Ammon's horn (tissue), 1 donor: ENCODE measurements around the gene TMEM131.
"Not testable (repeated sequence)": the region's sequence is repeated elsewhere in the genome, so short reads cannot be mapped to it uniquely, and the experiment has no call there.

Experiments used
- DNase-seq: peaks from one replicate; pipeline ENCODE4 v3.0.0-alpha.2; 2016; ENCODE audit warnings: low spot score

Gene TMEM131

DNA sequence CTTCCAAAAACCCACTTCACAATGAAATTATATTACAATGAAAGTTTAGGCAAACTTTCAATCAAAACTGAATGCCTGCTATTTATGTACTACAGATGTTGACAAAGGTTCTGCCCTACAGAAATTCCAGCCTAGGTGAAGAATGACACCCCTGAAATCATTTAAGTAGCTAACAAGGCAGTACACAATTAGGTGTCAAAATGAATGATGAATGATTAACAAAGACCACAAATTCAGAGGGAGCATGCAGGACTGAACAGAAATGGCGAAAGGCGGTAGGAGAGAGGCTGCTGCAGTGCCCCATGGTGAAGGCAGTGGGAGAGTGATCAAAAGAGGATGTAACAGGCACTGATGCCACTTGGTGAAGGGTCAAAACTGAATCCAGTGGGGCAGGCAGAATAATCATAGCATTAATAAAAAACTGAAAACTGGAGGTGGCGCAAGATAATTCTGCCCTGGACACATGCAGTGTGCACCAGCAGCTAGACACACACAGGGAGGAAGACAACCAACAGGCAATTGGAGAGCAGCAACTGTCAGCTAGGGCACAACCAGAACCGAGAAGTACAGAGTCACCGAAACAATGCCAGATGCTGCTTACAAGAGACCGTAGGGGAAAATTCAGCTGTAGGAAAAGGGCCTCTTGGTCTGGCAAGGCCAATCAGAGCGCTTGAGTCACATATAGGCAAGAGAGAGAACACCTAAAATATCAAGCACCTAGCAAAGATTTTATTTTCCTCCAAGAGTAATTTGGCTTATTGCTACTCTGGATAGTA lies 4.5 kb downstream of the TMEM131 start:
- DNase-seq = no peak

DNA sequence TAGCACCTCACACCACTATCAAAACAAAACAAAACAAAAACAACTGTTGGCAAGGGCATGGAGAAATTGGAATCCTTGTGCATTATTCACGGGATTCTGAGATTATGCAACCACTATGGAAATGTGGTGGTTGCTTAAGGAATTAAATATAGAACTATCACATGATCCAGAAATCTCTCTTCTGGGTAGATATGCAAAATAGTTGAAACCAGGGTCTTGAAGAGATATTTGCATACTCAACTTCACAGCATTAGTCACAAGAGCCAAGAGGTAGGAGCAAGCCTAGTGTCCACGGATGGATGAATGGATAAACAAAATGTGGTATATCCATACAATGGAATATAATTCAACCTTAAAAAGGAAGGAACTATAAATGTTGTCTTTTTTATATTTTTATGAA lies 7.0 kb downstream of the TMEM131 start:
- no peak for DNase-seq

DNA sequence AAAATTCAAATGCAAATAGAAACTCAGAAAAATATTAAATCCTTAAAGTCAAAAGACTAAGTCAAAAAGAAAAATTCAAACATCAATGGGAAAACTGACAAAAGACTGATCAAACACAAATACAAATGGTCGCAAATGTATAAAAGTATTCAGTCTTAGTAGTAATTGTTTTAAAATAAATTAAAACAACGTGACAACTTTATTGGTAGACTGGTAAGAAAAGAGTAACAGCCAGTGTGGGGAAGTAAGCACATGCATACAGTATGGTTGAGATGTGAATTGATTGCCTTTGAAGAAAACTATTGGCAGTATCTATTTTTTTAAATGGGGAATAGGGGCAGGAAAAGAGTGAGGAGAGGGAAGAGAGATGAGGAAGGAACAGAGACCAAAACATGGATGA lies 9.8 kb downstream of the TMEM131 start:
- DNase-seq = no peak

DNA sequence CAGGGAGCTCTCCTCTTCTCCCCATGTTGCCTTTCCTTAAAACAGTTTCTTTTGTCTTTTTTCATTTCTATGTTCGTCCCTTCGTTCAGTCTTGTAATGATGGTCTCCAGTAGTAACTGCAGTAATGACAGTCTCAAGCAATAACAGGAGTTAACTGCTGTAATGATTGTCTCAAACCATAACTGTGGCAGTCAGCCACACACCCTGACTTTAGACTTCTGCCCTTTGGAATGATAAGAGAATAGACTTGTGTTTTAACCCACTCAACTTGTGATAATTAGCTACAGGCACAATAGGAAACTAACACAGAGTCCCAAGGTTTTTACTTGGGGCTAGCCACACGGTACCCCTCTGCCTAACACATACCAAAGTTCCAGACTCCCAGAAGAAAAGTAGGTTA lies 12.1 kb downstream of the TMEM131 start:
- no peak for DNase-seq

DNA sequence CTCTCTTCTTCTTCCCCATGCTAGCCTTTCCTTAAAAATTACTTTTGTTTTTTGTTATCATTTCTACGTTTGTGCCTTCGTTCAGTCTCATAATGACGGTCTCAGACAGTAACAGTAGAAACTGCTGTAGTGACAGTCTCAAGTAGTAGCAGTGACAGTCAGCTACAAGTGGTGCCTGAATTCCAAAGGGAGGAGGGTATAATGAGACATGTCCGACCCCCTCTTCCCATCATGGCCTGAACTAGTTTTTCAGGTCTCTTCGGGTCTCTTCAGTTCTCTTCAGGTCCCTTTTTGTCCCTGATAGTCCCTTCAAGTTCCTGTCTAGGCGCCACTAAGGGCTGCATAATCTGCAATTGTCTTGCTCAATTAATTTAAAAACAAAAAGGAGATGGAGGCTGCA lies 12.6 kb downstream of the TMEM131 start:
- no peak for DNase-seq

DNA sequence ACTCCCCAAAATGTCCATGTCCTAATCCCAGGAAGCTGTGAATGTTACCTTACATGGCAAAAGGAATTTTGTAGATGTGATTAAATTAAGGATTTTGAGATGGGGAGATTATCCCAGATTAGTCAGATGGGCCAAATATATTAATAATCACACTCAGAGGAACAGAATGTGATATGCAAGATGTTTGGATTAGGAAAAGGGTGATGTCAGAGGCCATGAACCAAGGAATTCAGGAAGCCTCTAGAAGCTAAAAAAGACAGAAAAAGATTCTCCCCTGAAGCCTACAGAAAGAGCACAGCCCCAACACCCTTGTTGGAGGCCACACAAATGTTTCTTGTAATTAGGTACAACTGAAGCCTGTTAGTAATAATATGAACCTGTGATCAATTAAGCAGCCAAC lies 13.1 kb downstream of the TMEM131 start:
- no peak for DNase-seq

DNA sequence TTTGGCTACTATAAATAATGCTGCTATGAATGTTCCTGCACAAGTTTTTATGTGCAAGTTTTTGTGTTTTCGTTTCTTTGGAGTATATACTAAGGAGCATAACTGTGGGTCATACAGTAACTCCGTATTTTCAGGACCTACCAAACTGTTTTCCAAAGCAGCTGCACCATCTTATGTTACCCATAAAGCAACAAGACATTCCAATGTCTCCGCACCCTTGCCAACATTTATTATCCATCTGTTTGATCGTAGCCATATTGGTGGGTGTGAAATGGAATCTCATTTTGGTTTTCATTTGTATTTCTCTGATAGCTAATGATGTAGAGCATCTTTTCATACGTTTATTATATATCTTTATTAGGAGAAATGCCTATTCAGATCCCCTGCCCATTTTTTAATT lies 13.8 kb downstream of the TMEM131 start:
- no peak for DNase-seq

DNA sequence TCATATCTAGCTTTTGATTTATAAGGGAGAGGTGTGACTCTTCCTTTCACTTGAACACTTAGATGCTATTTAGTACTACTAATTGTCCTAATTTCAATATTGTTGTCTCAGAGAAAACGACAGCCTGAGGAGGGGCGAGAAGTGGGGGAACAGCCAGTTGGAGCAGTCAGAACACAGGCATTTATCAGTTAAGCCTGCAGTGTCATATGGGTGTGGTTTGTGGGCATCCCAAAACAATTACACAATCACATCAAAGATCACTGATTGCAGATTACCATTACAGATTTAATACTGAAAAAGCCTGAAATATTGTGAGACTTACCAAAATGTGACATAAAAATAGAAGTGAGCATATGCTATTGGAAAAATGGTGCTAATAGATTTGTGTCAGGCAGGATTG lies 15.8 kb downstream of the TMEM131 start:
- DNase-seq = peak; percentile 16

DNA sequence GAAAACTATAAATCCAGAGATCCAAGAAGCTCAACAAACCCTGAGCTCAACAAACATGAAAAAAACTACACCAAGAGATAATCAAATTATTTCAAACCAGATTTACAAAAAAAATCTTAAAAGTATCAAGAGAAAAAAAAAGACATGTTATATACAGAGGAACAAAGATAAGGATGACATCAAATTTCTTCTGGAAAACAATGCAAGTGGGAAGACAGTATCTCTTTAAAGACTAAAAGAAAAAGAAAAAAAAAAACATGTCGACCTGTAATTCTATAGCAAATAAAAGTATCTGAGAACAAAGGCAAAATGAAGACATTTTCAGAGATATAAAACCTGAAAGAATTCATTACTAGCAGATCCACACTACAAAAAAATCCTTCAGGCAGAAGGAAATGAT lies 21.3 kb downstream of the TMEM131 start:
- no peak for DNase-seq

DNA sequence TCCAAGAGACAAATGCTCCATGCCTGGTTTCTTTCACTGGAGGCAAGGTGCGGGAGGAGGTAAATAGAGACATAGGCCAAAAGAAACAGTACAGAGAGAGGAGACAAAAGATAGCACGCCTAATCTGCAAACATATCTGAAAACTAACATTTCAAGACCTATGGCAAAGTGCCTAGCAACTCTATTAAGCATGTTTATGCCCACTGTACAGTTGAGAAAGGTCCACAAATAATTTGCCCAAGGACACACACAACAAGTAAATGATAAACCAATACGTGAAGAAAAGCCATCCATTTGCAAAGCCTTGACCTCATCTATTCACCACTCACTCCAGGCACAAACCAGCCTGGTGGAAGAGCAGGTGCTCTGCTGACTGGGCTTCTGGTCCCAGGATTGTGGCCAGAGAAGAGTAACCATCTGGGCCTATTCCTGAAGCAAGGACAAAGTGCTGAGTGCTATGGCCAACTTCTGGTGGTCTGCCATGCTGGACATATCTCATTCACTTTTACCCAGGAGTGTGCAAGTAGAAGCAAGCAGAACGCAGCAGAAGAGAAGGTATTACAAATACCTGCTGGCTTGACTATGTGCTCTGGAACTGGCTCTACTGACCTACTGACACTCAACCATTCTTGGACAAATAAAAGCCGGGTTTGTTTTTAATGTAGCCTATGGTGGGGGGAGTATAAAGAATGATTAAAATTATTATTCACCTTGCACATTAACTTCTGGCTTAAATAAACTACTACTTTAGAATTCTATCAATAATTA lies 25.3 kb downstream of the TMEM131 start:
- DNase-seq = no peak

DNA sequence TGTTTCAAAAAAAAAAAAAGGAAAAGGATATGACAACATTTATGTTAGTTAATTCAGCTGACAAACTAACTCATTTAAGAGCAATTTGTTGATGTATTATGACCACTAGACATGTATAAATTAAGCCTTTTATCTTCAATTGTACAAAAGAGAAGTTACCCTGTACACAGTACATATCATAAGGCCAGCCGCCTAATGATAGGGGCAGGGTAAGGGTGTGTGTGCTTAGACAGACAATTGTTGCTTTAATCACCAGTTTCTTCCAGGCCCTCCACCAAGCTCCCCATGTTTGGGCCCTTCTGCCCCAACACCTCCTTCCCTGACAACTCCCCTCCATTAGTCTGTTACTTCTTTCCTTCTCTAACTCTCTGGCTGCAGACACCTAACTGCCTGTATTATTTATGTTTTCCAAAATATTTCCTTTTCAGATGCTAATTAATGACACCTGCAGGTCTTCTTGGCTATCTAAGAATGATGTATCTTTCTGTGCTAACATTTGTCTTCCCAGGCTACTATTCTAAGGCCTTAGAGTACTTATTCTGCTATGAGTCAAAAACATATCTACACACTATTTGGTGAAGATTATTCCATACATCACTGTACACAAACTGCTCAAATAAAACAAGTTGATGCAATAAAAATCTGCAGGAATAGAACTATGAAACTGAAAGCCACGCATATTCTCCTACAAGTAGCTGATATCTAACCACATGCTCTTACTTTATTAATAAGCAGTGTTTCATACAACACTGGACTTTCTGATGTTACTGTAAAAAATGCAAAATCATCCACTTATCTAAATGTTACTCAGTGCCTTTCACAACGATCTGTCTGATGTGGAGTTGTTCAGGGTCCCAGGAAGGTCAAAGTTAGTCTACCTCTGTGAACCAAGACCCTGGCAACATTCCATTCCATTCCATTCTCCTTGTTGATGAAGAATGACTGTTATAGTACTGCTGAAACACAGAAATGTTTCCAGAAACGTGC lies 26.4 kb downstream of the TMEM131 start:
- DNase-seq = no peak

DNA sequence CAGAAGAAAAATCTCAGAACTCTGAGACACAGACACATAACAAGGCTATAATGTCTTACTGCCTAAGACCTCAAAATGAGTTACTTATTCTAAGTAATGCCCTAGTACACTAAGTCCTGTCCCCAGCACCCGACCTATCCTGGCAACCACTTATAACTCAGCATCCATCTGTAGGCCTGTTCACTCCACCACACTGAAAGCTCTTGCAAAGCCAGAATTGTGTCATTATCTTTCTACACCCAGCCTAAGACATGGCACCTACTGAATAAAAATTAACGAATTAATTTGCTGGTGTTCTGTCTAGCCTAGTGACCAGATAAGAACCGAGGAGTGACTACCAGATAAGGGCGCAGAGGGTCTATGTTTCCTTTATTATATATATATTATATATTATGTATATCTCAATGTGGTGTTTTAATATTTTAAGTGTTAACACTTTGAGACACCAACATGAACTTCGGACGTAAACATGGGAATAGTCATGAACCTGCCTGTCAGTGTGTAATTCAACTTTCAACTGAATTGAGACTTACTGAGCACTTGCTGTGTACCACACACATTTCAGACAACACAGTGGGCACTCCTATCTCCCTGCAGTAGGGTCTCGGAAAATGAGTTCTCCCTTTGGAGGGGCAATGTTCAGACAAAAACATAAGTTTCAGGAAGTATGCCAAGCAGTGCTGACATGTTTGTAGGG lies 27.7 kb downstream of the TMEM131 start:
- no peak for DNase-seq

DNA sequence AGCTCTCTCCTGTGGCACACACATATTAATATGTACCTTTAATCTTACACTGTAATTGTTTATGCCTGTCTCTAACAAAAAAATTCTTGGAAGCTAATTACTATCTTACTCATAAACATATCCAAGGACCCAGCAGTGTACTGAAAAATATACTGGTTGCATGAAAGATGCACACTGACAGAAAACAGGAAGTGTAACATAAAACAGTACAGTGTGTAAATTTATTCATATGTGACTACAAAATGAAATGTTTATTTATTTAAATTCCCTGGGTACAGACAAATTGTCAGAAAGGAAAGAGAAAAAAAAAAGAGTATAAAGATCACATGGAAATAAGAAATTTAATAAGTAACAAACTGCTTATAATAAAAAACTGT lies 28.5 kb downstream of the TMEM131 start:
- DNase-seq = no peak

DNA sequence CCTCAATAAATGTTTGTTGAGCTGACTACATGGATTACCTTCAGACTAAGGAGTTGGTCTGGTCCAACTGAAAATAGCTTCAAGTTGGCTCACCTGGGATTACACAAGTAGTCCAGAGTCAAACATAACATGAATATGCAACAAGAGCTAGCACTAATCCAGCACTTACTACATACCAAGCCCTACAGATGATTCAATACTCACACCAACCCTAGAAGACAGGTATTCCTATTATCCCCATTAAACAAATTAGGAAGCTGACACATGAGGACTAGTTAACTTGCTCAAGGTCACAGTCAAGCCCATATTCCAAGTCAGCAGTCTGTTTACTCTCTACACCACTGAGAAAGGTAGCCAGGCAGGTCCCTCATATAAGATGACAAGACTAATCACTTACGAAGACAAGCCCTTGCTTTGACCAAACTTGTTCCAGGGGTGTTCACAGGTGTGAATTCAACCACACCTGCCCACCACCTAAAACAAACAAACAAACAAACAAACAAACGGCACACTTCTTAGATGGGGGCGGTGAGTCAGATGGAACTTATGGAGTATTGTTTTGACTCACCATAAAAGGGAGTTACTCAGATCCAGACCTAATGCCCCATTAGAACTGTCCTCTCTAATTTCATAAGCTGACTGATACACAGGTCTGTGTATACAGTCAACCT lies 29.1 kb downstream of the TMEM131 start:
- DNase-seq = no peak

DNA sequence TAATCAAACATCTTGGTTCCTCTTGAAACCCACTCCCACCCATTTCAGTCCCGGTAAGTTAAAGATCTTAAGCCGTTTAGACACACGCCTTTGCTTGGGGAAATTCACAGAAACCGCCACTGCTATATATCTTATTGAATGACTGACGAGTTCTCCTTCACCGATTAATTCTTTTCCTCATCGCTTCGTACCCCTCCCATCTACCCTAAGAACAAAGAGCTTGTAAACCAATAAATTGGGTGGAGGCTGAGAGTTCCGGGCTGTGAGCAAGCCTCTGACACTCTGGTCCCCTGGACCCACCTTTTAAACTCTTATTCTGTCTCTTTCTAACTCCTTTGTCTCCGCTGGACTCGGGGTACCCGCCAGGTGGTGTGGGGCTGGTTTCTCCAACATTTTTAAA lies 30.6 kb downstream of the TMEM131 start:
- no peak for DNase-seq

DNA sequence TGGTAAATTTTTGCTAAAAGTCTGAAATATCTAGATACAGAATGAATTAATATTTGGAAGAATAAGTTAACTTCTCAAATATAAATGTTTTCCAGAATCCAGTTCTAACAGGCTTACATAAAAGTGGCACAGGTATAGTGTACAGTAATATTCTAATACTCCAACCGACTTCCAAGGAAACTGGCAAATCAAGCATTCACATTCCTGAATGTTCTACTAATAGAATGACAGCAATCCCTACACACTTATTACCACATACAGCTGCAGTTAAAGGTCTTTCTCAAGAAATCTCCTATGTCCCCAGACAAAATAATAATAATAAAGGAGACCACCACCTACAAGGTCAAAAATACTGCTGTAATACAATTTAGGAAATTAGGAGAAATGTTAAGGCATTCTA lies 31.9 kb downstream of the TMEM131 start:
- no peak for DNase-seq

DNA sequence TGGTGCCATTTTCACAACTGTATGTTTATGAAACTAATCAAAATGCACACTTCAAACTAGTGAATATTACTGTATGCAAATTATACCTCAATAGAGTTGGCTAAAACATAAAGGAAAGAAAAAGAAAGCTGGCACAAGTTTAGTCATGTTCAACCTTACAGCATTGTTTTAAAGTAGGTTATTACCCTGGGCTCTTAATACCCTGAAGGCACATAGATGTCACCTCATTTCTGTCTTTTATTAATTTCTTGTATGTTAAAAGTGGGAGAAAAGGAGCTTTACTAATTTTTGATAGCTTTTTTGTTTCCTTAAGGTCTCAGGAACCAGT lies 32.7 kb downstream of the TMEM131 start:
- no peak for DNase-seq

DNA sequence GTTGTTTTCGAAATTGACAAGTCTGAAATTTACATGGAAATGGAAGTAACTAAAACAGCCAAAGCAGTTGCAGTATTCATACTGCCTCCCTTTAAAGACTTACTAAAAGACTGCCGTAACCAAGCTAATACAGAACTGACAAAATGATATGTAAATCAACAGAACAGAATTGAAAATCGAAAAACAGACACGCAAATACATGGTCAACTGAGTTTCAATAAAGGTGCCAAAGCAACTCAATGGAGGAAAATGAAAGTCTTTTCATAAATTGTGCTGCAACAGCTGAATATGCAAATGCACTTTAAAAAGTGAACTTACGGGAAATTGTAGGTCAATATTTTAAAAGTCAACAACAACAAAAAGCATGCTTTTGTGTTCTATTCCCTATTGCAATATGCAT lies 34.2 kb downstream of the TMEM131 start:
- DNase-seq = no peak

DNA sequence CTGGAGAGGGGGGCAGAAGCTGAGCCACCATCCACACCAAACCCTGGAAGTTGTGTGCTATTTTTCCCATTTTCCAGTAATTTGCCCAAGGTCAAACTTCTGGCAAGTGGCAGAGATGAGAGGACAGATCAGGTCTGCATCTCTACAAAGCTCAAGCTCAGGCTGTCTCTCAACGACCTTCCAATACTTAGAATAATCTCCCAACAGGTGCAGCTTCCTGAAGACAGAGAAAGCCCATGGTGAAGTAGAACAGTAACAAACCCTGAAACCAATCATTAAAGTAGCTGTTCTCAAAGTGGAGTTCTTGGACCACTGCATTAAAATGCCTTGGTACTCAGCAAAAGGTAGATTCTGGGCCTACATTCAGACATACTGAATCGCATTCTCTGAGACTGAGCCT lies 37.6 kb downstream of the TMEM131 start:
- no peak for DNase-seq

DNA sequence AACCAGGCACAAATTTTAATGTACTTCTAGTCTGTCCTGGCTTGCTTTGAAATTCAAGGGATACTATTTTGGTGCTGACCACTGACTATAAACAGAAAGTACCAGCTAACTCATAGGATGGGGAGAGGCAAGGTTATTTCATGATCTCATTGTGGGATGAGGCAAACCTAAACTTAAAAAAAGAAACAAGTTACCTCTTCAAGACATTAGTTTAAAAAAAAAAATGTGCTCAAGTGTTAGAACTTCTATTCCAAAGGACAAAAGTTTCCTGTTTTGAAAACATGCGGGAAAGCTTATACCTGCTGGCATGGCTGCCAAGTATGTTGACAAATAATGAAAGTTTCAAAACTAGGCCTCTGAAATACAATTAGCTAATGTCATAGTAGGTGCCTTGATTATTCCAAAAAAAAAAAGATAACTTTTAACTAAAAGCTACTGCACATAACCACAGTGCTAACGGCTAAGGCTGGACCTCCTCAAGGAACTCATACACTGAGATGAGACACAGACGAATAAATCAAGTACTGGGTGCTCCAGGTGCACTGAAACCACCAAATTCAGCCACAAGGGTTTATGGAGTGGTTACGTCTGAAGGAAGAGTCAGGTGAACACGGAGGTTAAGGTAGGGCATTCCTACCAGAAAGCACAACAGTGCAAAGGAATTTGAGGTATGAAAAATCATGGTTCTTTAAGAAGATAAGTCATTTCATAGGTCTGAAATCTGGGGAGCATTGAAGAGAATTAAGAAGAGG lies 38.1 kb downstream of the TMEM131 start:
- DNase-seq = no peak

DNA sequence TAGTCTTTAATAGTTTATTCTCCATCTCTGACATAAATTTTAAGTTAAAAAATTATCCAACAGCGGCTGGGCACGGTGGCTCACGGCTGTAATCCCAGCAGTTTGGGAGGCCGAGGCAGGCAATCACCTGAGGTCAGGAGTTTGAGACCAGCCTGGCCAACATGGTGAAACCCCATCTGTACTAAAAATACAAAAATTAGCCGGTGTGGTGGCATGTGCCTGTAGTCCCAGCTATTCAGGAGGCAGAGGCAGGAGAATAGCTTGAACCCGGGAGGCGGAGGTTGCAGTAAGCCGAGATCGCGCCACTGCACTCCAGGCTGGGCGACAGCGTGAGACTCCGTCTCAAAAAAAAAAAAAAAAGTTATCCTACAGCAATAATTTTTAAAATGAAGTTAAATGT lies 39.0 kb downstream of the TMEM131 start:
- DNase-seq = not testable (repeated sequence)
